ENCODE data around the gene PYGM.

Gene PYGM

DNA sequence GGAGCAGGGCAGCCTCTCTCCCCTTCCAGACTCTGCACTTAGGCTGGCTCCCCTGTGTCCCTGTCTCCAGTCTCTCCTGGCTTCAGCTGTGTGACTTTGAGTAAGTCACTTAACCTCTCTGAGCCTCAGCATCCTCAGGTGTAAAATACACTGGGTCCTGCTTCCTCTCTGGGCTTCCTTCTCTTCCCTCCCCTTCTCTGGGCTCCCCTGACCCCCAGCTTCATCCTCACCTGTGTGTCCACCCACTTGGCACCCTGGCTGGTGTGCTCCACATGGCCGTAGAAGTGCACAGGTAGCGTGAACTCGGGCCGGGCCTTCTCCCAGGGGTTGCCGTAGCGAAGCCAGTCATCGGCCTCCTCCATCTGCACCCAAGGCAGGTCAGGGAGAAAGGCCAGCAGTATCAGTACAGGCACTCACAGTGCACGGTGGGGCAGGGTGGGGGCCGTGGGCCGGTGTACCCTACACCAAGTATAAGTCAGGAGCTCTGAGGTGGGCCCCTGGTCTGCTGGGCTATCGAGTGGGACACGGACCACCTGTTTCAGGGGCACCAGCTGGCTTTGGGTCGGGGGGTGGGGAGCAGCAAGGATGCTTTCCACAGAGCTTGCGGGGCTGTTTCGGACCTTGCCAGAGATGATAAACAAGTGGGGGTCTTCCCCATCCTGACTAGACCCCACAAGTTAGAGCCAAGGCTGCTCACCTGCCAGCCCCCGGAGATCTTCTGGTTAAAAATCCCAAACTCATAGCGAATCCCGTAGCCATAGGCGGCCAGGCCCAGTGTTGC is 2.0 kb downstream of the PYGM start:
- DNase-seq (ENCODE audit: low spot score): no peak
- no peak for TF ChIP-seq CTCF (IDR thresholded peaks at IDR 0.05; ENCODE audit: borderline replicate concordance, control extremely low read depth, extremely low read depth, insufficient read depth, missing control alignments)
- in situ Hi-C loops (cut with MboI; ENCODE audit: low sequenced_read_pairs, unreplicated experiment): no loop called here

DNA sequence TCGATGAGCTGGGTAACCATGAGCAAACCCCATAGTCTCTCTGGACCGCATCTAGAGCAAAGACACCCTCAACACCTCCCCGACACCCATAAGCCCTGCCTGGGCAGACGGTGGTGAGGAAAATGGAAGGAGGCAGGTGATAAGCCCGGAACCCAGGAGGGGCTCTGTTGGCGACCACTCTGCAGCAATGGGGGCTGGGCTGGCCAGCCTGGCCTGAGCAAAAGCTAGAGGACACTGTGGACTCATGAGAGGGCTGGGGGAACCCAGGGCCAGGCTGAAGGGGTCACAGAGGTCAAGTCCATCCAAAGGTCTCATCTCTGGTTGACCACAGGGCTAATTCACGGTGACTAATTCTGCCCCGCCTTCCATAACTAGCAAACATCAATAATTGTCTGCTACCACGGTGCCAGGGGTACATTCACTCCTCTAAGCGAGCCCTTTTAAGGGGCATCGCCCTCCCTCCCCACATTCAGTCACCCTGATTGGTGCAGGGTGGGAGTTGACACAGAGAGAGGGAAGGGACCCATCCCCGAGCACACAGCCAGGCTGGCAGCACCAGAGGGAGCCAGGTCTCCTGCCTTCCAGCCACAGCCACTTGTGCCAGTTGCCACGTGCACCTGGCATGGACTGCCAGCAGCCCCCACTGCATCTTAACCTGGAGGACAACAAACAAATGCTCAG is 4.0 kb downstream of the PYGM start:
- in situ Hi-C loops (cut with MboI; ENCODE audit: low sequenced_read_pairs, unreplicated experiment): no loop called here

GRCh38 chr11:64754919-64755662 is 4.7 kb downstream of the PYGM start:
- DNase-seq (ENCODE audit: low spot score): no peak
- in situ Hi-C loops (cut with MboI; ENCODE audit: low sequenced_read_pairs, unreplicated experiment): no loop called here
- TF ChIP-seq CTCF (IDR thresholded peaks at IDR 0.05; ENCODE audit: borderline replicate concordance, control extremely low read depth, extremely low read depth, insufficient read depth, missing control alignments): no peak

More for the DNA sequence above, 4.0 kb downstream of the PYGM start:
- DNase-seq (ENCODE audit: low spot score): no peak
- no peak for TF ChIP-seq CTCF (IDR thresholded peaks at IDR 0.05; ENCODE audit: borderline replicate concordance, control extremely low read depth, extremely low read depth, insufficient read depth, missing control alignments)

DNA sequence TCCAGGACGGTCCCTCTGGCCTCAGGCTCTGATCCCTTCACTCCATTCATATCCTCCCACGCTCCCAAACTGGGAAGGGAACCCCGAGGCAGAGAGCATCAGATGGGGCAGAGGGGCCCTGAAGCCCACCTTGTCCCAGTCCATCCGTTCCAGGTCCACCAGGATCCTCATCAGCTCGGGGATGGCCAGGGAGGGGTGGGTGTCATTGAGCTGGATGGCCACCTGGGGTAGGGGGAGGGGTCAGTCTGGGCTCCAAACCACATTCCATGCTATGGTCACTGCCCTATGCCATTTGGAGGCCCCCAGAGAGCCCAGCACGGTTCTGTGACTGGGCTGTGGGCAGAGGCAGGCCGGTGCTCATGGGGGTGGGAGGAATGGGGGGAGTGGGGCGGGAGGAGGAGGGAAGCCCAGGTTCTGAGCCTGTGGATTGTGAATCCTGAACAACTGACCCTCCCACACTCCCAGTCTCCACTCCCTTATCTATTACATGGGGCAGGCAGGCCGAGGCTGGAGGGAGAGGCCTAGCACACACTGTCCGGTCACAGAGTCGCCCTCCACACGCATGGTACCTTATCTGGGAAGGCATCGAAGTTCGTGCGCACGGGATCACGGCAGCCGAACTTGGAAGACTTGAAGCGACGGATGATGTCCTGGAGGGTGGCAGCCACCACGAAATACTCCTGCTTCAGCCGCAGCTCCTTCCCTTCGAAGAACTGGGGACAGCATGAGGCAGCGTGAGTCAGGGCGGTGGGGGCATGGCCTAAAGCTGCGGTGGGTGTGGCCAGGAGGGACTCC is 5.5 kb downstream of the PYGM start:
- TF ChIP-seq CTCF (IDR thresholded peaks at IDR 0.05; ENCODE audit: borderline replicate concordance, control extremely low read depth, extremely low read depth, insufficient read depth, missing control alignments): no peak
- in situ Hi-C loops (cut with MboI; ENCODE audit: low sequenced_read_pairs, unreplicated experiment): no loop called here

DNA sequence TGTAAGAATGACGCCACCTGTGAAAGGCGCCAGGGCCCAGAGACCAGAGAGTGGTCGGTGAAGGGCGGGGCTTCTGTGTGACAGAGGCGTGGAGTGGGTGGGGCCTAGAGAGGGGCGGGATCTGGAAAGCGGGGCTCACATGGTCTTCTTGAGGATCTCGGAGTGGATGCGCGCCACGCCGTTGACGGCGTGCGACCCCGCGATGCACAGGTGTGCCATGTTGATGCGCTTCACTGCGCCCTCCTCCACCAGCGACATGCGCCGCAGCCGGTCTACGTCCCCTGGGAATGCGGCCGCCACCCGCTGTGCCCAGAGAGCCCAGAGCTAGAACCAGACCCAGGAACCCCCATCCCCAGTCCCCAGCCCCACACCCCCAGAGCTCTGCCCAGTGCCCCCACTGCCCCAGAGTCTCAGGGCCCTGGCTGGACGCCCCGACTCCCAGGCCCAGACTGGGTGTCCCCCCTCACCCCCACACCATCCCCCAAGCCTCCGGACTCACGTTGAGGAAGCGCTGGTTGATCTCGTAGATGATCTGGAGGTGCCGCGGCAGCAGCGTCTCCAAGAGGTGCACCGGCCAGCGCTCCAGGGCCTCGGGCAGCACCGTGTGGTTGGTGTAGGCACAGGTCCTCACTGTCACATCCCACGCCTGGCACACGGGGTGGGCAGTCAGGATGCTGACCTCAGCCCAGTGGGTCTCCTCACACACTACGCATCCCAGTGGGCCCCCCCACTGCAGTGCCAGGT is 6.2 kb downstream of the PYGM start:
- no peak for TF ChIP-seq CTCF (IDR thresholded peaks at IDR 0.05; ENCODE audit: borderline replicate concordance, control extremely low read depth, extremely low read depth, insufficient read depth, missing control alignments)
- in situ Hi-C loops (cut with MboI; ENCODE audit: low sequenced_read_pairs, unreplicated experiment): no loop called here
- no peak for DNase-seq (ENCODE audit: low spot score)

More for the DNA sequence above, 5.5 kb downstream of the PYGM start:
- DNase-seq (ENCODE audit: low spot score): no peak

All from GM13976 (cell line).